HEK293T (cell line): ENCODE data around the gene SLC6A19.

ENCODE experiments used
- ARNT ChIP-seq: fragments of 450-650 bp; IDR thresholded peaks from 2 replicates; pipeline ENCODE4 v1.6.1; 2017; ENCODE audit warnings: mild to moderate bottlenecking
- BHLHE40 ChIP-seq: fragments of 450-650 bp; IDR thresholded peaks from 2 replicates; pipeline ENCODE4 v1.6.1; 2016; ENCODE audit warnings: mild to moderate bottlenecking, moderate library complexity, borderline replicate concordance
- FOXA1 ChIP-seq: fragments of 450-650 bp; IDR thresholded peaks from 2 replicates; pipeline ENCODE4 v1.6.1; 2016; ENCODE audit warnings: mild to moderate bottlenecking
- FOXK2 ChIP-seq: fragments of 450-650 bp; IDR thresholded peaks from 2 replicates; pipeline ENCODE4 v1.6.1; 2016; ENCODE audit warnings: mild to moderate bottlenecking
- FOXM1 ChIP-seq: fragments of 450-650 bp; IDR thresholded peaks from 2 replicates; pipeline ENCODE4 v1.6.1; 2017; ENCODE audit warnings: mild to moderate bottlenecking, borderline replicate concordance
- PKNOX1 ChIP-seq: fragments of 450-650 bp; IDR thresholded peaks from 2 replicates; pipeline ENCODE4 v1.6.1; 2016
- SUZ12 ChIP-seq: fragments of 450-650 bp; IDR thresholded peaks from 2 replicates; pipeline ENCODE4 v1.6.1; 2016; ENCODE audit warnings: mild to moderate bottlenecking
- TARDBP ChIP-seq: fragments of 450-650 bp; IDR thresholded peaks from 2 replicates; pipeline ENCODE4 v1.6.1; 2016

GRCh38 chr5:1227667-1228066 is 26.3 kb downstream of the SLC6A19 start:
- TF ChIP-seq SUZ12 (no peak), ARNT (no peak), PKNOX1 (peak; percentile 58), BHLHE40 (no peak), FOXK2 (no peak), TARDBP (no peak), FOXM1 (no peak), FOXA1 (no peak)
